Measurements from ENCODE around the gene COG3.

- TF ChIP-seq, protein P1, sequence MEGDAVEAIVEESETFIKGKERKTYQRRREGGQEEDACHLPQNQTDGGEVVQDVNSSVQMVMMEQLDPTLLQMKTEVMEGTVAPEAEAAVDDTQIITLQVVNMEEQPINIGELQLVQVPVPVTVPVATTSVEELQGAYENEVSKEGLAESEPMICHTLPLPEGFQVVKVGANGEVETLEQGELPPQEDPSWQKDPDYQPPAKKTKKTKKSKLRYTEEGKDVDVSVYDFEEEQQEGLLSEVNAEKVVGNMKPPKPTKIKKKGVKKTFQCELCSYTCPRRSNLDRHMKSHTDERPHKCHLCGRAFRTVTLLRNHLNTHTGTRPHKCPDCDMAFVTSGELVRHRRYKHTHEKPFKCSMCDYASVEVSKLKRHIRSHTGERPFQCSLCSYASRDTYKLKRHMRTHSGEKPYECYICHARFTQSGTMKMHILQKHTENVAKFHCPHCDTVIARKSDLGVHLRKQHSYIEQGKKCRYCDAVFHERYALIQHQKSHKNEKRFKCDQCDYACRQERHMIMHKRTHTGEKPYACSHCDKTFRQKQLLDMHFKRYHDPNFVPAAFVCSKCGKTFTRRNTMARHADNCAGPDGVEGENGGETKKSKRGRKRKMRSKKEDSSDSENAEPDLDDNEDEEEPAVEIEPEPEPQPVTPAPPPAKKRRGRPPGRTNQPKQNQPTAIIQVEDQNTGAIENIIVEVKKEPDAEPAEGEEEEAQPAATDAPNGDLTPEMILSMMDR (IDR thresholded peaks at IDR 0.05), result no peak
- TF ChIP-seq EP300 (IDR thresholded peaks at IDR 0.05), result no peak
Observed at GRCh38 chr13:45447050-45447661, 17.6 kb upstream of the COG3 start.
